HG03097 (cell line): ENCODE measurements around the gene NUP153.

Source experiments
- ATAC-seq: cut with Tn5 transposase; IDR thresholded peaks from one replicate; pipeline ENCODE4 v1.9.1; 2021; ENCODE audit not compliant: unreplicated experiment, low FRiP score

NUP153 gene

DNA sequence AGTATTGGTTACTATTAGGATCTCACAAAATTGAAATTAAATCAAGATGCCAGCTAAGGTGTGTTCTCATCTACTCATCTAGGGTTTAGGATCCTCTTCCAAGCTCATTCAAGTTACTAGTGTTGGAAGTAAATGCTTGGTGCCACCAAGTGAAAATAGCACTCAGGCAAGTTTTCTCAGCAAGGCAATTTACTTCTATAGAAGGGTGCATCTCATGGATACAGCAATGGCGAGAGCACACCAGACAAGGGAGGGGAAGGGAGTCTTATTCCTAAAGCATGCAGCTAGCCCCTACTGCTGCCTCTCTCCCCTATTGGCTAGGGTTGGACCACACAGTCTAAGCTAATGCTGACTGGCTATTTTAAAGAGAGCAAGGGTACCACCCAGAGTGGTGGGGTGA, 129.7 kb downstream of the NUP153 start:
- ATAC-seq: no peak

- ATAC-seq: no peak
Observed at GRCh38 chr6:17574866-17575560, 131.7 kb downstream of the NUP153 start.

- ATAC-seq: no peak
Observed at GRCh38 chr6:17565399-17565798, 141.3 kb downstream of the NUP153 start.
